Loucy (cell line): ENCODE measurements around the gene C22orf15.

Experiments used
- EZH2phosphoT487 ChIP-seq: fragments of 200-600 bp; IDR thresholded peaks from 2 replicates; pipeline ENCODE4 v1.6.1; 2018; ENCODE audit warnings: antibody characterized with exemption, mild to moderate bottlenecking, moderate library complexity, borderline replicate concordance
- TF ChIP-seq, protein P1 (sequence below): fragments of 200-600 bp; sonication (generic); conservative IDR thresholded peaks from 2 replicates; pipeline ENCODE4 v1.5.1; 2014; ENCODE audit warnings: mild to moderate bottlenecking, antibody characterized with exemption, low read length

DNA sequence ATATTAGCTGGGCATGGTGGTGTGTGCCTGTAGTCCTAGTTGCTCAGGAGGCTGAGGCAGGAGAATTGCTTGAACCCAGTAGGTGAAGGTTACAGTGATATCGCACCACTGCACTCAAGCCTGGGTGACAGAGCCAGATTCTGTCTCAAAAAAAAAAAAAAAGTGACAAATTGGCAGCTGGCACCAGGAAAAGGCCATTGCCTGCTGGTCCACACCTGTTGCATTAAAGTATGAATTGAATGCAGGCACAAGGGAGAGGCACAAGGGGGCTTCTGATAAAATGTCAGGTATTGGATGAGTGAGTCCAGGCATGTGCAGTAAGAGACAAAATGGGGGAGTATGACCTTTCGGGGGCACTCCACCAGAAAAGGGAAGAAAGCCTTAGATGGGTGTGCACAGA is 40.1 kb upstream of the C22orf15 start:
- TF ChIP-seq, protein P1, sequence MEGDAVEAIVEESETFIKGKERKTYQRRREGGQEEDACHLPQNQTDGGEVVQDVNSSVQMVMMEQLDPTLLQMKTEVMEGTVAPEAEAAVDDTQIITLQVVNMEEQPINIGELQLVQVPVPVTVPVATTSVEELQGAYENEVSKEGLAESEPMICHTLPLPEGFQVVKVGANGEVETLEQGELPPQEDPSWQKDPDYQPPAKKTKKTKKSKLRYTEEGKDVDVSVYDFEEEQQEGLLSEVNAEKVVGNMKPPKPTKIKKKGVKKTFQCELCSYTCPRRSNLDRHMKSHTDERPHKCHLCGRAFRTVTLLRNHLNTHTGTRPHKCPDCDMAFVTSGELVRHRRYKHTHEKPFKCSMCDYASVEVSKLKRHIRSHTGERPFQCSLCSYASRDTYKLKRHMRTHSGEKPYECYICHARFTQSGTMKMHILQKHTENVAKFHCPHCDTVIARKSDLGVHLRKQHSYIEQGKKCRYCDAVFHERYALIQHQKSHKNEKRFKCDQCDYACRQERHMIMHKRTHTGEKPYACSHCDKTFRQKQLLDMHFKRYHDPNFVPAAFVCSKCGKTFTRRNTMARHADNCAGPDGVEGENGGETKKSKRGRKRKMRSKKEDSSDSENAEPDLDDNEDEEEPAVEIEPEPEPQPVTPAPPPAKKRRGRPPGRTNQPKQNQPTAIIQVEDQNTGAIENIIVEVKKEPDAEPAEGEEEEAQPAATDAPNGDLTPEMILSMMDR = no peak
- no peak for TF ChIP-seq EZH2phosphoT487
